HCT116 (cell line): ENCODE measurements around the gene ARL6IP4. TPM values are rescaled to one million over a fixed set of nuclear protein-coding genes. Genes with fewer than 3 reads are reported as not detected.
A peak's percentile ranks its signal among the peaks of the same experiment; 100 is the strongest.

Experiments
- ATAC-seq: fragments of 200-7000 bp; cut with Tn5 transposase; 2 replicates; pipeline ENCODE4 v1.9.1; 2020; ENCODE audit warnings: mild to moderate bottlenecking, moderate library complexity
- BruUV-seq: library from RNA; stranded (reverse); fragments of 400-500 nt; replicated peaks from 2 replicates; lab custom pipeline; 2021; lab: Mats Ljungman, UMichigan
- CTCF ChIA-PET: fragments of 300-600 bp; sonication (Branson Sonifier 250); formaldehyde crosslinking; loops from one replicate; lab custom pipeline; 2021; ENCODE audit warnings: antibody characterized with exemption; lab: Charles Lee
- POLR2A ChIA-PET: fragments of 300-600, 350-600 bp; sonication (Branson Sonifier 250); formaldehyde crosslinking; loops from one replicate; lab custom pipeline; 2021; ENCODE audit warnings: antibody characterized with exemption; lab: Charles Lee
- RAD21 ChIA-PET, 2 experiments: fragments of 300-600 bp; sonication (Branson Sonifier 250); formaldehyde crosslinking; loops; one replicate each; lab custom pipeline; 2023; ENCODE audit warnings: low total read pairs in 2 of 2; ENCODE audit not compliant: uncharacterized antibody in 2 of 2, unreplicated experiment in 2 of 2, low non-redundant PET in 1 of 2; lab: Charles Lee
- DNase-seq: peaks from one replicate; pipeline ENCODE4 v3.0.0-alpha.2; 2010; ENCODE audit warnings: low read depth, low spot score
- H2AFZ ChIP-seq: fragments of 200-600 bp; shearing (Covaris generic), sonication (generic); 2 replicates; pipeline ENCODE4 v1.6.1; 2017; ENCODE audit warnings: low read depth, mixed run types, mixed read lengths, antibody characterized with exemption, low read length; ENCODE audit not compliant: poor library complexity, severe bottlenecking
- H3K27ac ChIP-seq: 2 replicates; pipeline ENCODE4 v1.5.1; 2012; ENCODE audit warnings: low read depth, low read length
- H3K27me3 ChIP-seq: fragments of 200-600 bp; sonication (generic); 2 replicates; pipeline ENCODE4 v1.6.1; 2016; ENCODE audit warnings: mixed run types, low read length, mixed read lengths; ENCODE audit not compliant: insufficient read depth
- H3K36me3 ChIP-seq, 2 experiments: fragments of 200-500 bp in 1 of 2; fragments of 200-600 bp in 1 of 2; sonication (Bioruptor generic) in 1 of 2; sonication (generic) in 1 of 2; 2 replicates each; pipeline versions ENCODE4 v1.5.1 to v1.6.1; 2014 to 2016; ENCODE audit warnings: low read length in 2 of 2, inconsistent platforms in 1 of 2, mixed read lengths in 1 of 2, mixed run types in 1 of 2; ENCODE audit not compliant: insufficient read depth in 2 of 2, control insufficient read depth in 1 of 2
- H3K4me1 ChIP-seq, 2 experiments: fragments of 200-600 bp in 1 of 2; sonication (generic) in 1 of 2; 2 replicates each; pipeline versions ENCODE4 v1.5.1 to v1.6.1; 2012 to 2017; ENCODE audit warnings: low read length in 2 of 2, inconsistent platforms in 1 of 2, mild to moderate bottlenecking in 1 of 2, mixed read lengths in 1 of 2, mixed run types in 1 of 2, moderate library complexity in 1 of 2; ENCODE audit not compliant: insufficient read depth in 2 of 2, control insufficient read depth in 1 of 2
- H3K4me2 ChIP-seq: fragments of 200-600 bp; sonication (generic); 2 replicates; pipeline ENCODE4 v1.6.1; 2017; ENCODE audit warnings: mixed run types, low read length, mixed read lengths
- H3K4me3 ChIP-seq, 2 experiments: fragments of 200-600 bp in 1 of 2; sonication (generic) in 1 of 2; replicated peaks in 1 of 2; 2 replicates each; pipeline ENCODE4 v1.5.1; 2011 to 2016; ENCODE audit warnings: low read length in 2 of 2, control low read depth in 1 of 2, low read depth in 1 of 2, mild to moderate bottlenecking in 1 of 2, mixed read lengths in 1 of 2, mixed run types in 1 of 2
- H3K79me2 ChIP-seq: fragments of 200-600 bp; sonication (generic); 2 replicates; pipeline ENCODE4 v1.6.1; 2017; ENCODE audit warnings: mild to moderate bottlenecking, mixed run types, low read length, moderate library complexity, mixed read lengths; ENCODE audit not compliant: insufficient read depth
- H3K9ac ChIP-seq: fragments of 200-600 bp; sonication (generic); 2 replicates; pipeline ENCODE4 v1.6.1; 2016; ENCODE audit warnings: low read length, mixed read lengths
- H3K9me2 ChIP-seq: fragments of 200-600 bp; sonication (generic), shearing (Covaris generic); 2 replicates; pipeline ENCODE4 v1.6.1; 2017; ENCODE audit warnings: mixed run types, mild to moderate bottlenecking, moderate library complexity; ENCODE audit not compliant: insufficient read depth
- H3K9me3 ChIP-seq, 2 experiments: fragments of 200-500 bp in 1 of 2; fragments of 200-600 bp in 1 of 2; sonication (Bioruptor generic) in 1 of 2; sonication (generic) in 1 of 2; 2 replicates each; pipeline ENCODE4 v1.6.1; 2014 to 2017; ENCODE audit warnings: low read length in 2 of 2, mixed read lengths in 2 of 2, inconsistent platforms in 1 of 2, low read depth in 1 of 2, mild to moderate bottlenecking in 1 of 2, mixed run types in 1 of 2, moderate library complexity in 1 of 2; ENCODE audit not compliant: control insufficient read depth in 1 of 2, insufficient read depth in 1 of 2
- H4K20me1 ChIP-seq: fragments of 200-600 bp; sonication (generic), shearing (Covaris generic); 2 replicates; pipeline ENCODE4 v1.6.1; 2017; ENCODE audit warnings: mixed run types, mild to moderate bottlenecking, moderate library complexity; ENCODE audit not compliant: insufficient read depth
- EGR1 ChIP-seq: IDR thresholded peaks from 2 replicates; pipeline ENCODE4 v1.6.1; 2012; ENCODE audit warnings: low read depth
- EZH2 ChIP-seq: fragments of 200-600 bp; sonication (generic); IDR thresholded peaks from 2 replicates; pipeline ENCODE4 v1.6.1; 2017; ENCODE audit warnings: antibody characterized with exemption, mixed run types
- EZH2phosphoT487 ChIP-seq: fragments of 200-600 bp; IDR thresholded peaks from 2 replicates; pipeline ENCODE4 v1.6.1; 2018; ENCODE audit warnings: antibody characterized with exemption, borderline replicate concordance
- FOSL1 ChIP-seq: IDR thresholded peaks from 2 replicates; pipeline ENCODE4 v1.6.1; 2012; ENCODE audit warnings: low read depth
- POLR2A ChIP-seq: IDR thresholded peaks from 2 replicates; pipeline ENCODE4 v1.7.0; 2011; ENCODE audit warnings: borderline replicate concordance; ENCODE audit not compliant: insufficient read depth, insufficient read length; ENCODE audit errors: extremely low read depth
- POLR2AphosphoS5 ChIP-seq: IDR thresholded peaks from 2 replicates; pipeline ENCODE4 v1.6.1; 2011; ENCODE audit warnings: mild to moderate bottlenecking, low read depth, low read length, moderate library complexity
- SIN3A ChIP-seq: IDR thresholded peaks from 2 replicates; pipeline ENCODE4 v1.6.1; 2012; ENCODE audit warnings: low read depth
- SP1 ChIP-seq: IDR thresholded peaks from 2 replicates; pipeline ENCODE4 v1.6.1; 2012; ENCODE audit warnings: low read depth
- SRF ChIP-seq: IDR thresholded peaks from 2 replicates; pipeline ENCODE4 v1.6.1; 2012; ENCODE audit warnings: low read depth
- TCF7L2 ChIP-seq: IDR thresholded peaks from 2 replicates; pipeline ENCODE4 v1.7.0; 2011; ENCODE audit warnings: borderline replicate concordance, inconsistent platforms; ENCODE audit not compliant: insufficient read depth, insufficient read length; ENCODE audit errors: extremely low read depth
- ZBTB33 ChIP-seq: IDR thresholded peaks from 2 replicates; pipeline ENCODE4 v1.6.1; 2011; ENCODE audit warnings: mild to moderate bottlenecking, low read length, moderate library complexity; ENCODE audit not compliant: insufficient replicate concordance; ENCODE audit errors: extremely low read depth
- ZFX ChIP-seq: fragments of 450-650 bp; IDR thresholded peaks from 2 replicates; pipeline ENCODE4 v1.6.1; 2017
- ZNF274 ChIP-seq: fragments of 200-500 bp; sonication (Bioruptor generic); IDR thresholded peaks from 2 replicates; pipeline ENCODE4 v1.6.1; 2014; ENCODE audit warnings: mild to moderate bottlenecking, low read depth, low read length, inconsistent platforms
- intact Hi-C: fragments of 100-400 bp; cut with micrococcal nuclease; formaldehyde crosslinking; loops from 2 replicates; pipeline ENCODE4 v1.10.0; 2022
- total RNA-seq: library from RNA; stranded (reverse); gene quantifications from one replicate; pipeline ENCODE4 v1.2.1, GENCODE V29; 2021; ENCODE audit not compliant: unreplicated experiment
- TF ChIP-seq, protein P1 (sequence below): IDR thresholded peaks from 2 replicates; pipeline ENCODE4 v1.6.1; 2012

The ARL6IP4 gene
- total RNA-seq, 1 experiment from 2014 or later, result 128 TPM

GRCh38 chr12:122983789-122984515 is 3.5 kb downstream of the ARL6IP4 start:
- no peak overlapping the region for H2AFZ ChIP-seq
- ChIA-PET RAD21 (no interaction called here), CTCF (no interaction called here), POLR2A (interaction anchor here (1.2 kb wide), 1 partner anchor 13 kb away, joined by 3 read pairs; no protein-coding TSS in a partner anchor)
- no peak overlapping the region for H3K27ac ChIP-seq
- peaks cover 0 to 2% of the 10 kb centered on the region in 2 experiments; a peak in 2 of 4 replicates for H3K36me3 ChIP-seq
- no peak overlapping the region for H3K4me3 ChIP-seq
- no peak overlapping the region for H3K9ac ChIP-seq
- H3K27me3 ChIP-seq, result no peaks in the 10 kb centered on the region
- no peaks in the 10 kb centered on the region for H3K9me2 ChIP-seq
- peaks cover 20% of the 10 kb centered on the region for H3K79me2 ChIP-seq
- intact Hi-C loops, result no loop called here
- no peak for ATAC-seq
- BruUV-seq, result TSS peak; percentile 35
- no peak overlapping the region for H3K4me2 ChIP-seq
- no peaks in the 10 kb centered on the region for H4K20me1 ChIP-seq
- no peak for DNase-seq
- H3K9me3 ChIP-seq, result no peaks in the 10 kb centered on the region
- TF ChIP-seq SP1 (no peak), SRF (no peak), SIN3A (no peak), EGR1 (no peak), EZH2phosphoT487 (no peak), EZH2 (no peak), ZNF274 (no peak), POLR2A (no peak), POLR2AphosphoS5 (no peak), ZFX (no peak), TCF7L2 (no peak), FOSL1 (no peak), ZBTB33 (no peak)
- TF ChIP-seq, protein P1, sequence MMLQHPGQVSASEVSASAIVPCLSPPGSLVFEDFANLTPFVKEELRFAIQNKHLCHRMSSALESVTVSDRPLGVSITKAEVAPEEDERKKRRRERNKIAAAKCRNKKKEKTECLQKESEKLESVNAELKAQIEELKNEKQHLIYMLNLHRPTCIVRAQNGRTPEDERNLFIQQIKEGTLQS, result no peak
- peaks cover 14 to 23% of the 10 kb centered on the region in 2 experiments for H3K4me1 ChIP-seq
